VCaP (cell line): ENCODE results near the gene SLC25A21.

ENCODE experiments used
- H3K27ac ChIP-seq: fragments of 450-650 bp; 2 replicates; pipeline ENCODE4 v1.5.1; 2017
- CTCF ChIP-seq: fragments of 450-650 bp; conservative IDR thresholded peaks from 2 replicates; pipeline ENCODE4 v1.5.1; 2017; ENCODE audit warnings: mild to moderate bottlenecking, moderate library complexity

The SLC25A21 gene

GRCh38 chr14:37131205-37131604 is 41.2 kb downstream of the SLC25A21 start:
- no peak overlapping the region for H3K27ac ChIP-seq
- TF ChIP-seq CTCF = no peak

GRCh38 chr14:37129047-37129446 is 43.4 kb downstream of the SLC25A21 start:
- H3K27ac ChIP-seq = no peak overlapping the region
- TF ChIP-seq CTCF = no peak

GRCh38 chr14:37124614-37125013 is 47.8 kb downstream of the SLC25A21 start:
- no peak overlapping the region for H3K27ac ChIP-seq
- TF ChIP-seq CTCF = no peak; the same call in 1 of the 2 replicates

- TF ChIP-seq CTCF = no peak
- no peak overlapping the region for H3K27ac ChIP-seq
Measured at GRCh38 chr14:37122919-37123639, 49.3 kb downstream of the SLC25A21 start.

- H3K27ac ChIP-seq = no peak overlapping the region
- TF ChIP-seq CTCF = no peak
Measured at GRCh38 chr14:37122288-37122687, 50.1 kb downstream of the SLC25A21 start.

- no peak overlapping the region for H3K27ac ChIP-seq
- no peak for TF ChIP-seq CTCF
Measured at GRCh38 chr14:37118673-37119366, 53.6 kb downstream of the SLC25A21 start.

- H3K27ac ChIP-seq = no peak overlapping the region
- TF ChIP-seq CTCF = peak; percentile 77
Measured at GRCh38 chr14:37116933-37117849, 55.2 kb downstream of the SLC25A21 start.
